Left cardiac atrium (tissue), 4 donors: ENCODE measurements around the gene ALOX15. TPM values are rescaled to one million over a fixed set of nuclear protein-coding genes. Genes with fewer than 3 reads are reported as not detected.
"Not testable (repeated sequence)": the region's sequence is repeated elsewhere in the genome, so short reads cannot be mapped to it uniquely, and the experiment has no call there.

Source experiments
- ATAC-seq, 2 donors: fragments of 200-7000 bp; cut with Tn5 transposase; one replicate each; pipeline ENCODE4 v1.9.1; 2020; ENCODE audit warnings: mild to moderate bottlenecking in 2 of 2, moderate library complexity in 2 of 2
- DNase-seq: peaks from one replicate; pipeline ENCODE4 v3.0.0-alpha.2; 2020
- intact Hi-C, 2 donors: fragments of 100-400 bp; cut with DNase I; formaldehyde crosslinking; loops; one replicate each; pipeline versions ENCODE4 v1.14.1 to v1.15.1; 2022 to 2023
- total RNA-seq, 2 donors: library from RNA; stranded (reverse); fragmentation: NEBNext Ultra II Directional; extraction: Animal tissue kit (Norgen Biotek cat#: 25700); gene quantifications; one replicate each; pipeline ENCODE4 v1.2.1, GENCODE V29; 2021
- donor health status: DM: no; HTN: yes; CAD: no.
- donor health status: DM: no; HTN: yes; CAD: no; lungs with severe emphysema.
- donor health status: DM: yes; HTN: yes; CAD: no.
- donor health status: Dilated cardiomyopathy.

The ALOX15 gene
- total RNA-seq, 2 donors from 2014 or later: 4.7 to 11.7 TPM

DNA sequence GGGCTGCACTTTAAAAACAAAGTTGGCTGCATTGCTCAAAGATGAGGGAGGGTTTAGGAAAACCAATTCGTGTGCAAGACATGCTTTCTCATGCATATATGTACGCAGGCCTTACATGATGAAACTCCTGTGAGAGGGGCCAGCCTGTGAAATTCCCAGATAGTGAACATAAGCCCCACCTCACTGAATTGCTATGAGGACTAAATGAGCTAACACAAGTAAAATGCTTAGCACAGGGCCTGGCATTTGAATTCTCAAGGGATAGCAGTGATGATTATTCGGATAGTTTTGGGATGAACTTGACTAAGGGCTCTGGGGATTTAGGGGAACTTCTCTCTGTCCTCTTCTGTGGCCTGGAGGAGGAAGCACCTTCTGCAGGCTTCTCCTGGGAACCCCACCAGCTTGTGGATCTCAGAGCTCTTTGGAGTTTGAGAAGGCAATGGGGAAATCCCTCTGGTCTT is 17.0 kb downstream of the ALOX15 start:
- not testable (repeated sequence) for DNase-seq, ATAC-seq
- intact Hi-C loops: loop anchor here in 1 of 2 donors (10.0 kb wide), 1 partner anchor 200 kb away; no protein-coding TSS in a partner anchor

DNA sequence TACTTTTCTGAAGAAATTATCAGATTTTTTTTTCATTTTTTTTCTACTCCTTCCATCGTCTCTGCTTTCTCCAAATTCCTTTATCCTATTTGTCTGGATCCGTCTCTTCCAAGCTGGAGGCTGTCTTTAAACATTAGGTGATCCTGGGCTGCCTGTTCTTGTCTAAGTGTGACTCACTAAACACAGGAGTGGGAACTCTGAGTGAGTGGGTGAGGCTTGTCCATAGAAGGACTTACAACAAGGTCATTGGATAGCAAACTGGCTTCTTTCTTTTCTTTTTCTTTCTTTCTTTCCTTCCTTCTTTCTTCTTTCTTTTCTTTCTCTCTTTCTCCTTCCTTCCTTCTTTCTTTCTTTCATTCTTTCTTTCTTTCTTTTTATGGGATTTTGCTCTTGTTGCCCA is 18.2 kb downstream of the ALOX15 start:
- ATAC-seq: peak in 1 of 2 donors; percentile 49
- intact Hi-C loops: loop anchor here in 1 of 2 donors (10.0 kb wide), 1 partner anchor 198 kb away; no protein-coding TSS in a partner anchor

DNA sequence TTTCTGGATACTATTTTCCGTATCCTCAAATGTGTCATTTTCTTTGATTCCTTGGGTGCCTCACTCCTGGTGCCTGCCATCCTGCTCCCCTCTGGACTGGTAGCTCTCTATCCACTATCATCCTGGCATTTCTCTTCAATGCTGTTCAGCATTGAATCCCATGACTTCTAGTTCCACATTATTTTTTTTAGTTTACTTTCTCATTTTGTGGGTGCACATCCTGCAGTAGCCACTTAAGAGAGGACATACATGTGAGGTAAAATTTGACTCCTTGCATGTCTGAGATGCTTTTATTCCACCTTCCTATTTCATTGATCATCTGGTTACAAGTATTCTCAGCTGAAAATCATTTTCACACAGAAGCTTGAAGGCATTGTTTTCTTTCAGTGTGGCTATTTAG is 19.1 kb downstream of the ALOX15 start:
- DNase-seq: no peak
- ATAC-seq: no peak

More for the DNA sequence above, 18.2 kb downstream of the ALOX15 start:
- DNase-seq: no peak

DNA sequence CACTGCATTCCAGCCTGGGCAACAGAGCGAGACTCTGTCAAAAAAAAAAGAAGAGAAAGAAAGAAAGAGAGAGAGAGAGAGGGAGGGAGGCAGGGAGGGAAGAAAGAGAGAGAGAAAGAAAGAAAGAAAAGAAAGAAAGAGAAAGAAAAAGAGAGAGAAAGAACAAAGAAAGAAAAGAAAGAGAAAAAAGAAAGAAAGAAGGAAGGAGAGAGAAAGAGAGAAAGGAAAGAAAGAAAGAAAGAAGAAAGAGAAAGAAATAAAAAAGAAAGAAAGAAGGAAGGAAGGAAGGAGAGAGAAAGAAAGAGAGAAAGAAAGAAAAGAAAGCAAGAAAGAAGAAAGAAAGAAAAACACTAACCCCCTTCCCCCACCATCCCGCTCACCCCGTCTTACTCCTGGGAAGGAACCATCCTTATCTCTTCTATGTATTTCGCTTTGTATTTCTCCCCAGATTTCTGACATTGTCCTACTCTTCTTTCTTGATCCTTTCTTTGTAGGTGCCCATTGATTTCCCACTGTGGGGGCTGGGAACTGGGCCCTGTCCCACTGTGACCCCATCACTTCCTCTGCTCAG is 20.9 kb downstream of the ALOX15 start:
- intact Hi-C loops: loop anchor here in 1 of 2 donors (10.0 kb wide), 1 partner anchor 196 kb away; no protein-coding TSS in a partner anchor
- no peak for DNase-seq
- no peak for ATAC-seq

More for the DNA sequence above, 19.1 kb downstream of the ALOX15 start:
- intact Hi-C loops: loop anchor here in 1 of 2 donors (10.0 kb wide), 1 partner anchor 198 kb away; no protein-coding TSS in a partner anchor

DNA sequence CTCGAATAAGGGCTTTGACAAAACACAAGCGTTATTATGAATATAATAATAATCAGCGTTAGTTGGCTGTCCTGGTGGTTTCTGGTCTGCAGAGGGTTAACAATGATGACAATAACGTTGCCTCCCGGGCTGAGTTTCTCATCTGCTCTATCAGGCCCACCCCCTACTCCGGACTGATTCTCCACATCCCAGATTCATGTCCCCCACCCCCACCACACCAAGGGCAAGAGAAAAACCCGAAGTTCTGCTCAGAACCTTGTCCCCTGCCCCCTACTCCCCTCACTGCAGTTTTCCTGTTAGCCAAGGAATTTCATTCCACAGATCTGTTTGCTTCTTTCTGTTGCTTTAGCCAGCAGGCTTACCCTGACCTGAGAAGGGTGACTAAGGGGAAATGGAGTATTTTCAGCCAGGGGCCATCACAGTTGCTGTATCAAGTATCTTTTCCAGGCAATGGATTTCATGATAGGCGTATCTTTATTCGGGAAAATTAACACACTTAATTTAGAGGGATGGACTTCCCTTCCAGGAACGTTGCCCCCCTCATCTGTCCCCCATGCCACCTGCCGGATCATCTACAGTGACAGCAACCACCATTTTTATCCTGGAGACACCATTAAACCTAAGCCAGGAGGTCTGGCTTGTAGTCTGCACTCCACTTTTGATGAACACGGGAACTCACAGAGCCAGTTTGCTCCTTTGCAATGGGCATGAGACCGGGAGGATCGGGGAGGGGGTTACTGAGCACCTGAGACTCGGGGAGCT is 23.7 kb downstream of the ALOX15 start:
- ATAC-seq: no peak
- intact Hi-C loops: no loop called here
- DNase-seq: no peak

DNA sequence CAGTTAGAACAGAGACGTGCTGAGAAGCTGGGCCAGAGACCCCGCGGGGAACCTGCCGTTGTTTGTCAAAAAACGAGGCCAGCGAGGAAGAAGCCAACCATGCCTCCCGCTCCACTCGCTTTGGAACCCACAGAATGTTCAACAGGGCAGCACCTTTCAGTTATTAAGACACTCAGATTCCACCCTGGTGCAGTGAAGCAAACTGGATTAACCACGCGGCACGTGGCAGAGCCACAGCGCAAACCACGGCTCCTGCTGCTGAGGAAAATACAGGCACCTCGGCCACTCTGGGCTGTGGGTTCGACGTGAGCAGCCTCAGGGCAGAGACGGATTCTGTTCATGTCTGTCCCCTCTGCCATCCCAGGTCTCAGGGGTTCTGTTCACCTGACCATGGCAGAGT is 24.4 kb downstream of the ALOX15 start:
- no peak for ATAC-seq
- DNase-seq: no peak
- intact Hi-C loops: no loop called here

DNA sequence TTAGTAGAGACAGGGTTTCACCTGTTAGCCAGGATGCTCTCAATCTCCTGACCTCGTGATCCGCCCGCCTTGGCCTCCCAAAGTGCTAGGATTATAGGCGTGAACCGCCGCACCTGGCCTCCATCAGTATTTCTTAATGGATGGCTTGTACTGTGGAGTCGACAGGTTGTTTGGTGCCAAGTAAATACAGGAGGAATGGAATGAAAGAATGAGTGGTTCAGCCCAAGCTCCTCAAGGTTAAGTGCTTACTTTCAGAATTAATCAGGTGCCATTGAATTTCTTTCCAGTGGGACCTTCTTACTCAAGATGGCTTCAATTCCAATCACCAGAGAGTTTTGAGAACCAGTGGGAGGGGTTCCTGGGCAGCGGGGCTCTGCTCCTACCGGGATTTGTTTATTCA is 25.0 kb downstream of the ALOX15 start:
- no peak for ATAC-seq
- no peak for DNase-seq
- intact Hi-C loops: no loop called here

DNA sequence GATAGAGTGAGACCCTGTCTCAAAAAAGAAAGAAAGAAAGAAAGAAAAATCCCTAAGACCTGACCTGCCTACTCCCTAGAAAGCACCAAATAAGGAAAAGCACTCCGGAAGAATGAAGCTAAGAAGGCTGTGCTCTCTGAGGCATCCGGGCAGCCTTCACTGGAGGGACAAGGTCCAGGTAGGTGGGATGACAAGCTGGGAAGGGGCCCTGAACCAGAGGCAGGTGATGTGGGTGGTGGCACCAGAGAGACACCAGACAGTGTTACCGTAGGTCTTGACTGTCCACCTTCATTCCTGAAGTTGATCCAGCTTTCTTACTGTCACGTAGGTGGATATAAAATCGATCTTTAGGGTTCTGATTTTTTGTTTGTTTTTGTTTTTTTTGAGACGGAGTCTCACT is 30.8 kb downstream of the ALOX15 start:
- DNase-seq (no peak), ATAC-seq (no peak)
- intact Hi-C loops: no loop called here

DNA sequence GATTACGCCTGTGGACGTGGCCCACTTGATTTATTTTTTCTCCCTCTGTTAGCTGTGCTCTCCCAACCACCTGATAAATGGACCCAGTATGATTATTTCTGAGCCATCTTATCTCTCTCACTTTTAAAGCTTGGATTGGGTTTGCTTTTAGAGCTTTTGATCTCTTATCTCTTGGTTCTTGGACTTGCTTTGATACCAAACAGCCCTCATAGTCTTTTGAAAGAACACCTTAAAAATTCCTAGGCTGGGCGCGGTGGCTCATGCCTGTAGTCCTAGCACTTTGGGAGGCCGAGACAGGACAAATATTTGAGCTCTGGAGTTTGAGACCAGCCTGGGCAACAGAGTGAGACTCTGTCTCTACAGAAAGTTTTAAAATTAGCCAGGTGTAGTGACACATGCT is 31.3 kb downstream of the ALOX15 start:
- ATAC-seq: no peak
- intact Hi-C loops: no loop called here
- no peak for DNase-seq

DNA sequence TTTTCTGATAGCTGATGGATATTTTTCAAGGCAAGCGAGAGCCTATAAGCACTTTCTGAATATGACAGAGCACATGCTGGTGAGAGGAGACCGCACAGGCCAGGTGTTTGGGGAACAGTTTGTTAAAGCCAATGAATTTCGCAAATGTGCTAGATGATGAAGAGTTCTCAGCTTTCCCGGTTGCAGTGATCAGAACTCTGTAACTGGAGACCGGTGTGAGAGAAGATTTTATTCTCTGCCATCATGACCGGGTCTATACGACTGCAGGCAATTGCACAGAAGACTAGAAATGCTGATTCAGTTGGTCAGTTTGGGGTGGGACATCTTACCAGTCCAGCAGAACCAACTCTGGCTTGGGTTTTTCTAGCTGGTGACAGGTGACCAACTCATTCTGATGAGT is 31.7 kb downstream of the ALOX15 start:
- intact Hi-C loops: no loop called here
- DNase-seq (no peak), ATAC-seq (no peak)

DNA sequence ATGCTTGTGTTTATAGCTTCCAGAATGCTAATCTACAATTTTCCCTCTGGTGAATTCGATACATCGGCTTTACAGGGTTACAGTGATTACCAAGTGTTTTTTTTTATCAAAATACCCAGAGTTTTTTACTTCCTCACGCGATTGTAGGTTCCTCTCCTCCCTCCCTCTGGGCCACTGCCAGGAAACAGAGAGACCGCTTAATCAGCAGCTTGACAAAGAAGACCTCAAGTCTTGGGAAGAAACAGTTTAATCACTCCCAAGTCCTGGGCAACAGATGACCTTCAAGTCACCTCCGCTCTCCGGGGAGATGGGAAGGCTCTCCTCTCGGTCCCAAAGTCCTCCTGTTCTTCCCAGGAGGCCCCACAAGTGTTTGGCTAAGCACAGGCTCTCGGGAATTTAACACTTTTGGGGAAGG is 33.7 kb downstream of the ALOX15 start:
- DNase-seq: peak; percentile 87
- intact Hi-C loops: no loop called here
- ATAC-seq: peak; percentile 53 to 63

DNA sequence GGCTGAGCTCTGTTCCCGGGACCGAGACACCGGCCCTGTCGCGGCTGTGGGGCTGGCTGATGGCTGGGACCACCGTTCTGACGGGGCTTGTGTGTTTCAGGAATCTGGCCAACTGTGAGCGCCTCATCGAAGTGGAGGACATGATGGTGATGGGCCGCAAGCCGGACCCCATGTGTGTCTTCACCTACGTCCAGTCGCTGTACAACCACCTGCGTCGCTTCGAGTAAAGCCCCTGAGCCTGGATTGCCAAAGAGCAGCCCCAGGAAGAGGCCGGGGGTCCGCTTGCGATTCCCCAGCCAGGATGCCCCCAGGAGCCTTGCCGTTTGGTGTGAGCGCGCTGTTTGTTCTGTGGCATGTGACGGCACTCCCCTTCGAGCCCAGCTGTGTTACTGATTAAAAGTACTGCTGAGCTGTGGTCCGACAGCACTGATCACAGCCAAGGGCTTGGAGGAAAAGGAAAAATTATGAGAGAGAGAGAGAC is 34.2 kb downstream of the ALOX15 start:
- DNase-seq: no peak
- intact Hi-C loops: no loop called here
- peak; percentile 33 to 51 for ATAC-seq

DNA sequence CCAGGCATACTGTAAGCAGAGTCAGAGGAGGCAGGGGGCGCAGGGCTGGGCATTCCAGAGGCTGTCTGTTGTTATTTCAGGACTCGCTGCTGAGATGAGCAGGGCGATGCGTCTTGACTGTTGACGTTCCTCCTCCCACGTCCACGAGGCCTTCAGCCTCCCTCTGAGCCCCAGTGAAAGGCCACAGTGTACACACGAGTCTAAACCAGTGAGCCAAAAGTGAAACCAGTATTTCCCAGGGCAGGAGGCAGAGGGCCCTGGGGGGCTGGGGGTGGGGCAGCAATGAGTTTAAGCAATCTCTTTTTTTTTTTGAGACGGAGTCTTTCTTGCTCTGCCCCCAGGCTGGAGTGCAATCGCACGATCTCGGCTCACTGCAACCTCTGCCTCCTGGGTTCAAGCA is 35.7 kb downstream of the ALOX15 start:
- intact Hi-C loops: no loop called here
- DNase-seq (peak; percentile 66), ATAC-seq (peak; percentile 34 to 58)

DNA sequence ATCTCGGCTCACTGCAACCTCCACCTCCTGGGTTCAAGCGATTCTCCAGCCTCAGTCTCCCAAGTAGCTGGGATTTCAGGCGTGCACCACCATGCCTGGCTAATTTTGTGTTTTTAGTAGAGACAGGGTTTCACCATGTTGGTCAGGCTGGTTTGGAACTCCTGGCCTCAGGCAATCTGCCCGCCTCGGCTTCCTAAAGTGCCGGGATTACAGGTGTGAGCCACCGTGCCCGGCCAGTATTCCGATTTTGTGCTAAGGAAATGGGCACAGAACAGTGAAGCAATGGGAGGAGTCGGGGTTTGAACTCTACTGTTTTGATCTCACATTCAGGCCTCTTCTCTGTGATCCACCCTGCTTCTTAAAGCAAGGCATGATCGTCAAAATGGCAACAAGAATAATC is 36.7 kb downstream of the ALOX15 start:
- intact Hi-C loops, DNase-seq, ATAC-seq: not testable (repeated sequence)

DNA sequence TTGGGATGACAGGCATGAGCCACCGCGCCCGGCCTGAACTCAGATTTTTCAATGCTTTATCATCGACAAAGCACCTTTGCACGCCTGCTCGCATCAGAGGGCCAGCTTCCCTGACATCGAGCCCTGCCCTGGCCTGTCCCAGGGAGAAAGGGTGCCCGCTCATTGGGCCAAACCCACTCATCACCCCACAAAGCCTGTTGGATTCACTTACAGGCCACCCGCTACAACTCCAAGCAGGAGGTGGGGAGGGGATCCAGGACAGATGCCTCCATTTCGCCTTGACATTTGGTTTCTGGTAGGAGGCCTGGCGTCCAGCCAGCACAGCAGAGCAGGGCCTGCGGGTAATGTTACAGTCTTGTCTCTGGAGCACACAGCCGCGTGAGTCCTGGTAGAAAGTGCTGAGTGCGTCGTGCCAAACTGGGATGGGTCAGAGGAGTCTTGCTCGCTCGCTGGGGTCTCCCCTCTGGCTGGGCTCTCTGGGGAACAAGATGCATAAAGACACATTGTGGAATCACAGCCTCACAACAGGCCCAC is 37.3 kb downstream of the ALOX15 start:
- peak; percentile 80 for DNase-seq
- ATAC-seq: peak; percentile 17 to 38
- intact Hi-C loops: no loop called here

DNA sequence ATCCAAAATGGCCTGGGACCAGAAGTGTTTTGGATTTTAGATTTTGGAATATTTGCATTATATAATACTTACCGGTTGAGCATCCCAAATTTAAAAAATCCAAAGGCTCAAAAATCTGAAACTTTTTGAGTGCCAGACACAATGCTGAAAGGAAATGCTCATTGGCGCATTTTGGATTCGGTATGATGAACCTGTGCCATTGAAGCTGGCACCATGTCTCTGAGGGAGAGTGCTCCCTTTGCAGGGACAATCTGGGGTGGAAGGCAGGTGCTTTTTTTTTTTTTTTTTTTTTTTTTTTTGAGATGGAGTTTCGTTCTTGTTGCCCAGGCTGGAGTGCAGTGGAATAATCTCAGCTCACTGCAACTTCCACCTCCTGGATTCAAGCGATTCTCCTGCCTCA is 39.4 kb downstream of the ALOX15 start:
- DNase-seq (no peak), ATAC-seq (no peak)
- intact Hi-C loops: no loop called here

DNA sequence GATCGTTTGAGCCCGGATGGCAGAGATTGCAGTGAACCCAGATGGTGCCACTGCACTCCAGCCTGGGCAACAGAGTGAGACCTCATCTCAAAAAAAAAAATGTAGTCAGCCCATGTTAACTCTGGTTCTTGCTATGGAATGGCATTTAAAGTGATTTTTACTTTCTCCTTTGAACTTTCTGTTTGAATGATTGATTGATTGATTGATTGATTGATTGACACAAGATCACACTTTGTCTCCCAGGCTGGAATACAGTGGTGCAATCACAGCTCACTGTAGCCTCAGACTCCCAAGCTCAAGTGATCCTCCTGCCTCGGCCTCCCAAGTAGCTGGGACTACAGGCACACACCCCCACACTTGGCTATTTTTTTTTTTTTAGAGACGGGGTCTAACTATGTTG is 40.2 kb downstream of the ALOX15 start:
- ATAC-seq: no peak
- DNase-seq: no peak
- intact Hi-C loops: no loop called here

DNA sequence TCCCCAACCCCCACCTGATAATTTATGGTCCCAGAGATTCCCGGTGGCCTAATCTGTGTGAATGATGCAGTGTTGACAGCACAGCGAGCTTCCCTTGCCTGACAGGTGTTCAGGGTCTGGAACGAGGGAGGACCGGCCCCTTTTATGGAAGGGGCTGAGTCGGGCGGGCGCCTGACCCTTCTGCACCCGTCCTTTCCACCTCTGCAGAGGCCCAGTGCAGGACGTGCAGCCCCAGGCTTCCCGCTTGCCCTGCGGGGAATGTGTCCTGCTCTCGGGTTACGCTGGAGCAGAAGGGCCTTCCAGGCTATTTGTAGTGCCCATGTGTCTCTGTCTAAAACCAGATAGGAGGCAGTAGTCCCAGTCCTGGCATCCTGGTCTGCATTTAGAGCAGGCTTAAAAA is 40.9 kb downstream of the ALOX15 start:
- intact Hi-C loops: no loop called here

DNA sequence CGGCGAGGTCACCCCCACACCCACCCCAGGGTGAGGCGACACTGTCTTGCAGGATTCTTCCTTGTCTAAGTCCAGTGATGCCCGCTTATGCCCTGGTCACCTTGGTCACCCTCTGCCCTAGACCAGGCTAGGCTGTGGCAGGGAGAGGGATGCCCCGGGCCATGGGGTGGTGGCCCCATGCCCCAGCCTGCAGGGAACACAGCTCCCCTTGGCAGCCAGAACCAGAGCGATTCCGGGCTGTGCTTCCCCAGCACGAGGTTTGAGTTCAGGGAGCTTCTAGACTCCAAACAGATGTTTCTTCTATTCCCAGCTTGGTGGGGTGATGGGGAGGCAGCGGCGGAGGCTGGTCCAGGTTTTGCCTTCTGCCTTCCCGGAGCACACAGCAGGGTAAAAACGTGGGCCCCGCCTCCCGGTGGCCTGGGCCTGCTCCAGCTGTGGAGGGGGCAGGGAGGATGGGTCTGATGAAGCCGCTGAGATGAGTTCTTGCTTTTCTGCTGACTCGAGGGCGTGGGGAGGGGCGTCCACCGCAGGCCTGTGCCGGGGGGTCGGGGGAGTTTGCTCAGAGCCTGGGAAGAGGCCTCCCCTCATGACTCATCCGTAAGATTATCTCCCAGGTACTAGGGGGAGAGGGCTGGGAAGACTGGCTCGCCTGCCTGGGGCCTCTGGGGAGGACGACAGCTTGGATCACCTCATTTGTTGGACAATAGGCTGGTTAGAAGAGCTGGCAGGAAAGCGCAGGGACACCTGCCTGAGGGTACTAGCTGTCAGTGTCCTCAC is 41.8 kb downstream of the ALOX15 start:
- intact Hi-C loops: no loop called here
- ATAC-seq (peak; percentile 43 to 85), DNase-seq (peak; percentile 65)

More for the DNA sequence above, 40.9 kb downstream of the ALOX15 start:
- peak; percentile 13 to 44 for ATAC-seq
- DNase-seq: no peak
